NCI-H748 treated with DMSO at 0.1 percent for 48 hours (cell line): ENCODE data around the gene DHRS3.
A peak's percentile ranks its signal among the peaks of the same experiment; 100 is the strongest.

Source experiments
- DNase-seq: peaks from one replicate; lab custom pipeline; 2025; lab: John Stamatoyannopoulos, UW

The DHRS3 gene

DNA sequence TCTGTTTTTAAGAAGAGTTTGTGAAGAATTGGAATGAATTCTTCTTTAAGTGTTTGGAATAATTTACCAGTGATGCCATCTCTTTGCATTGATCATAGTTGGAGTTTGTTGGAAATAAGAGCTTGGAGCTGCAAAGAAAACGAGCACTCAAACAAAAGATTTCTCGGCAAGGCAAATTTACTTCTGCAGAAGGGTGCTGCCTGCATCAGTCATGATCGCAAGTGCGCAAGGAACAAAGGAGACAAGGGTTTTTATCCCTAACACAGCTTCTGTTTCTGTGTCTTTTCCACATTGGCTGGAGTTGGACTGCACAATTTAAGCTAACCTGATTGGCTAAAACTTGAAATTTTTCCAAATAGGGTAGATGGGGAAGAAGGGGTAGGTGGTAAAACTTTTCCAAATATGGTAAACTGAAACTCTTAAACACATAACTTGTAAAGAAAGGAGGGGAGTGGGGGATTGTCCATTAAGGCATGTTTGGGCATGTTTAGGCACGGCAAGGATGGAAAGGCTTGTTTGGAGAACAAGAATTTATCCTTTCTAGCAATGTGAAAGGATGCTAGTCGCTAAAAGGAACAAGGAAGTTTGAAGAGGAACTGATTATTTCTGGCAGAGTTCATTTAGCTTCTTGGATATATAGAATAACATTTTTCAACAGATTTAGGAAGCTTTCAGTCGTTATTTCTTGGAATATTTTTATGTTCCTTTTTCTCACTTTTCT lies 22.4 kb upstream of the DHRS3 start:
- DNase-seq, result no peak

DNA sequence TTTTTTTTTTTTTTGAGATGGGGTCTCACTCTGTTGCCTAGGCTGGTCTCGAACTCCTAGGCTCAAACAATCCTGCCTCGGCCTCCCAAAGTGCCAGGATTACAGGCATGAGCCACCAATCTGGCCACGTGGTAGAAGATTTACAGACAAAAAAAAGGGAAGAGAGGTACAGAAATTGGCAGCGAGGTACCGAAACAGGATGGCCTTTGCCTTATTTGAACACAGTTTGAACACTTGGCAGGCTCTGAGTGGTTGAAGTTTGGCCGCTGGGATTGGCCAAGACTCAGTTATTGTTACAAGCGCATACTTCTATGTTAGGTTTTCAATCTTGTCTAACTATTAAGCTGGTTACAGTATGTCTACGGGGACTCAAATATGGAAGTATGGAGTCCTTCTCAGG lies 19.7 kb upstream of the DHRS3 start:
- no peak for DNase-seq

DNA sequence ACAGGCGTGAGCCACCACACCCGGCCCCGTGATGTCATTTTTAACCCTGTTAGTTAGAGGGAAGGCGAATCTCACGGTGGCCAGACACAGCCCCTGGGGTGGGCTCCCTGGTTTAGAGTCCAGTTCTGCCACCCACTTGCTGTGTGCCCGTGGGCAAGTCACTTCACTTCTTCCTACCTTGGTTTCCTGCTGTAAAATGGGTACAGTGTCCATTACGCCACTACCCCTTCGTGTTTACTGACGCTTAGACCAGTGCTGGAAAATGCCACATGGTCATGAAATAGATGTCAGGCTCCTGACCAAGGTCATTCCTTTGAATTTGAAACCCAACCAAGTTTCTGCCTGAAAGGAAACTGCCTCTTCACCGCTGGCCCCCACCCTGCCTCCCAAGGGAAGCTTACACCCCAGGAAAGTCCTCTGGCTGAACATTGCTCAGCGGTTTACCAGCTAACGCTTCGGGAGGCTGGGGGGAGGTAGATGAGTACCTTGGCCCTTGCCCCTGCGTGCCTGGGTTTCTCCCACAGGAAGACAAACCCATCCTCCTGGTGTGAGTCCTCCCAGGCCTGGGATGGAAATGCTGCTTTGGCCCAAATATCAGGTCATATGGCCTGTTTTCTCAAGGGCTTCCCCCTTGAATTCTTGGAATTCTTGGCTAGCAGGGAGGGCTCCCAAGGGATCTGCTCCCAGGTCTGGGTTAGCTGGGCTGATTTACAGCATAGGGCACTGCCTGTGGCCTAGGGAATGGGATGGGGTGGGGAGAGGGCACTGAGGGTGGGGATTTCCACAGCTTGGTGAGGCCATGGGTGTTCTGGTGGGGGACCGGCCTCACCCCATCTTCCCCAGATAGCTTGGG lies 18.3 kb upstream of the DHRS3 start:
- DNase-seq, result no peak

DNA sequence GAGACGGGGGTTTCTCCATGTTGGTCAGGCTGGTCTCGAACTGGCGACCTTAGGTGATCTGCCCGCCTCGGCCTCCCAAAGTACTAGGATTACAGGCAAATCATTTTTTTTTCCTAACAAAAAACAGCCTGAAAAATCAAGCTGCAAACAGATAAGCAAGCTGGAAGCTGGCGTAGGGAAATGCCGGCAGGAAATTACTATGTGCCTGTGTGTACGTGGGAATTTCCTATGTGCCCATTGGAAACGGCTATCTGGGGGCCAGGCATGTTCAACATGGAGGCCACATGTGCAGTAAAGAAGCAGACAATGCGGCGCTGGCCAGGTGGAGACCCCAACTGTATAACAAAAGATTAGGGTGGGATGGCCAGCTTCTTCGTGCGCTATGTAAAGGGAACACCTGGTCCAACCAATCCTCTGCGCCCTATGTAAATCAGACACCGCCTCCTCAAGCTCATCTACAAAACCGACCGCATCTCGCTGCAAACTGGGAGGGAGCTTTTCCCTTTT lies 16.7 kb upstream of the DHRS3 start:
- DNase-seq, result no peak

DNA sequence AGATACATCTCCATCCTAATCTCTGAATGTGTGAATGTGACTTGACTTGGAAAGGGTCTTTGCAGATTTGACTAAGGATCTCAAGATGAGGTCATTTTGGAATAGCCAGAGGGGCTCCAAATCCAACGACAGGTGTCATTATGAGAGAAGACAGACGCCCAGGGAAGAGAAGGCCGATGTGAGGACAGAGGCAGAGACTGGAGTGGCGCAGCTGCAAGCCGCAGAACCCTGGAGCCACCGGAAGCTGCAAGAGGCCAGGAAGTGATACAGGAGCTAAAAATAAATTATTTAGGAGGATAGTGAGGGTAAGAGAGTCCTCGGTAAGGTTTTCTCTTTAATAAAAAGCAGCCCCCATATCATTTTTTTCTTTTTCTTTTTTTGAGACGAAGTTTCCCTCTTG lies 16.1 kb upstream of the DHRS3 start:
- no peak for DNase-seq

DNA sequence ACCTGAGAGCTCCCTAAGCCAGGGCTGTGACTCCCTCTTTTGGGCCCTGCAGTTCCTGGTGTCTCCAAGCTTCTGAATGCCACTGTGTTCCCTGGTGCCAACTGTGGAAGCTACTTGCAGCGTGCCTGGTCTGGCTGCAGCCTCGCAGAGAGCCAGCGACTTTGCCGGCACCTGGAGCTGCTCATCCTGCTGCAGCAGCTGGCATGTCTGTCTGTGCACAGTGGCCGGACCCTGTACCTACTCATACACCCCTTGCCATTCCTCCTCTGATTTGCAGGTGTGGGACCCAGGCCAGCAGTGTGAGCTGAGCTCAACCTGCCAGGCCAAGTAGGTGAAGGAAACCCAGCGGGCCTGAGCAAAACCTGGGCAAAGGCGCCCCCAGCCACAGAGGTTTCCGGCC lies 13.6 kb upstream of the DHRS3 start:
- no peak for DNase-seq

DNA sequence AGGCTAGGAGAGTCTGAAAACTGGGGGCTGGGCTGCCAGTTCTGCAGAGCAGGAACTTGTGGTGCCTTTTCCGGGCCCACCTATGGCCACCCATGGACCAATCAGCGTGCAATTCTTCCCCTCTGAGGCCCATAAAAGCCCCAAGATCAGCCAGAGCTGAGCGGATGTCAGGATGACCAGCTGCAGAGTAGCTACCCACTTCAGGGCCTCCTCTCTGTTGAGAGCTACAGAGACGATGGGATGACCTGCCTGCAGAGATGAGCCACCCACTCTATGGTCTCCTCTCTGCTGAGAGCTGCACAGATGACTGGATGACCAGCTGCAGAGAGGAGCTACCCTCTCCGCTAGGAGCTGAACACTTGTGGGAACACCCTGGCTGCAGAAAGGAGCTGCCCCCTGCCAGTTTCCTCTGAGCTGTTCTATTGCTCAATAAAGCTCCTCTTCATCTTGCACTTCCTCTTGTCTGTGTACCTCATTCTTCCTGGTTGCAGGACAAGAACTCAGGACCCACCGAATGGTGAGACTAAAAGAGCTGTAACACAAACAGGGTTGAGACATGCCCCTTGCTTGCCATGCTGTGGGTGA lies 13.0 kb upstream of the DHRS3 start:
- no peak for DNase-seq

DNA sequence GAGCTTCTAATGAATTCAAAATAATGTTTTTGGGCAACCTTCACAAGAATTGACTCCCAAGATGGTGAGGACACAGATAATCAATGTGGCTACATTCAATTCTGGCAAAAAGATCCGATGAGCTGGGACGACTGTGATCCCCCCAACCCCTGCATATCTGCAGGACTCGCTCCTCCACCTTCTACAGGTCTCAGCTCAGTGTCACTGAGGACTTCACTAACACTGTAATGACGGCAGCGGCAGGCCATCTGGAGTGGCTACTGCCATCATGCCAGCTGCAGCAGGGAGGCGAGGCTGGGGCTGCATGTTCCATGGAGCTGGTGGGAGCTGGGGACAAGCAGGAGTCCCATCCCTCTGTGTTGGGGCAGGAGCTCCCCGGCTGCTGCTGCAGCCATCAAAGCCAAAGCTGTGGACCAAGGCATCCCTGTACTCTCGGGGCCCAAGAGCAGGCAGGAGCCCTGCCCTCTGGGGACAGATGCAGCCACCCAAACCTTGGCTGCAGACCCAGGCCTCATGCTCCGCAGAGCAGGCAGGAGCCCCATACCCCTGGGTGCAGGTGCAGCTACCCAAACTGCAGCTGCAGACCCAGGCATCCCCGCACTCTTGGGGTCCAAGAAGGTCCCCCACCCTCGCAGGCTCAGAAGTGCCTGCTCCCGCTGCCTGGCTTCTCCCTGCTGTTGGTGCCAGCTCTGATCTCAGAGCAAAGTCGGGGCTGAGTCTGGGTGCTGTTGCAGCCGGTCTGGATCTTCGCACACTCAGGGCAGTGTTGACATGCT lies 12.2 kb upstream of the DHRS3 start:
- no peak for DNase-seq

DNA sequence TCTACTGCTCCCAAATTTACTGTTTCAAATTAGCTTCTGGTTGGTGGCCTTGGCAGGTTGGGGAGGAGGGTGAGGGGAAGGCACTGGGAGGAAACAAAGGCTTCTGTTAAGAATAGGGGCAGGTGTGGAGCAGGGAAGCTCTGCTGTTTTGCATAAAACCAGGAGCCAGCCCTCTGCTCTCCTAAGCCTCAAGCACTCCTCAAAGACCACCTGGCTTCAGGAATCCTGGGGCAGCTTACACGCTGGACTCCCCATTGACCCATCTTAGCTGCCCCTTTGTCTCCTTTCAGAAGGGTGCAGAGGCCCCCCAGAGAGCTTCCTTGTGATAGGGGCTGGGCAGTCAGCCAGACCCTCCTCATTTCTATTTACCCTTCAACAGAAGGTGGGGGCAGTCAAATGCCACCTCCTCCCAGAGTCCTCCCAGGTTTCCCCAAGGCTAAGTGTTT lies 11.5 kb upstream of the DHRS3 start:
- no peak for DNase-seq

DNA sequence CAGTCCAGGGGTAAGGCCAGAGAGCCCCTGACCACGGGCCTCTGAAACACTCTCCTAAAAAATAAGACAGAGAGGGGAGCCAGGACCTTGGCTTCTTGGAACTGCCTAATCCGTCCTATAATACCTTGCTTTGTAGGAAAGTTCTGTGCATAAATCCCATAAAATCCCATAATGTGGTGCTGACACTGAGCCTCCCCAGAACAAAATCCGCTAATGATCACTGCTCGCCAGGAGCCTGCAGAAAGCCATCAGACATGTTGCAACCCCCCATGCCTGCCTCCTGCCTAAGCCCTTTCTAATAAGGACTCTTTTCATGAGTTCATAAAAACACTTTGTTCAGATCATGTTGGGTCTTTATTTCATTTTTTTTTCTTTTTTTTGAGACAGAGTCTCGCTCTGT lies 9.3 kb upstream of the DHRS3 start:
- DNase-seq, result no peak

DNA sequence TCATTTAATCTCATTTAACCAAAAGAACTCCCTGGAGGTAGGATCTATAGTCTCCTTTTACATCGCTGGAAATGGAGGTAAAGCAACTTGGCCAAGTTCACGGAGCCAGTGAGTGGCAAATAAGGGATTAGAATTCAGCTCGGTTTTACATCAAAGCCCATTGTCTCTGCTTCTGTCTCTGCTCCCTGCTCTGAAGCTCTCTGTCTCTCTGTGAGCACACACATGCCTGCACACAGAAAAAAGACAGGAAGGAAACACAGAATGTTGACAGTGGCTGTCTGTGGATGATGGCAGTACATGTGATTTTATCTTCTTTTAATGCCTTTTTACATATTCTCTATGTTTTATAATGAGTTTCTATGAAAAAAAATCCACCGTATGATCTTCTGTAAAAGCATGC lies 8.9 kb upstream of the DHRS3 start:
- DNase-seq, result no peak

DNA sequence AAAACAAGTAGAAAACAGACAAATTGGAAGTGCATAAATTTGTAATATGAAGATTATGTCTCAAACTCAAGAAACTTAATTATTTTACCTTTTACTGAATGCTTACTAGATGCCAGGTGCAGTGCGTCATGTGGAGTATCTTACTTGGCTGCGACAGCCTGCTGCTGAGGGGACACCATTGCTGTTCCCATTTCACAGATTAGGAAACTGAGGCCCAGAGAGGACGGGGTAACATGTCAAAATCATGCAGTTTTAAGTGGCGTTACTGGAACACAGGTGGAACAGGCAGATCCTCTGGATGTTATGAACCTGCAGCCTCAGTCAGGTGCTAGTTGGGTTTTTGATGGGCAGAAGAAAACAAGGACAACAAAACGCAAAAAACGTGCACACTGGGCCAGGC lies 7.3 kb upstream of the DHRS3 start:
- no peak for DNase-seq

DNA sequence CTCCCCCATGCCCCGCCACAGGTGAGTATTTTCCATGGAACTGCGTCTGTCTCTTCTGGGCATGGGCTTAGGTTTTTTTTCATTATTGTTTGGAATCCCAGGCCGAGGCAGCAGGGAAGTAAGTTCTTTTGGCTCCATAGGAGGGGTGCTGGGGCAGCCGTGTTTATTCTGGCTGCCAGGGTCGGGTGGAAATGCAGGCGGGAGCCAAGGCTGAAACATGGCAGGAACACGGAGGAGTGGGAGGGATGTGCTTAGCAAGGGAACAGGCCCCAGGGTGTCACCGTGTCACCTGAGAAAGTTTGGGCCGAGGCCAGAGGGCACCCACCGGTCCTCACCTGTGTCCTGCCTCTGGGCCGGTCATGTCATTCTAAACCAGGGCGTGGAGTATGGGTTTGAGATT lies 4.5 kb upstream of the DHRS3 start:
- no peak for DNase-seq

DNA sequence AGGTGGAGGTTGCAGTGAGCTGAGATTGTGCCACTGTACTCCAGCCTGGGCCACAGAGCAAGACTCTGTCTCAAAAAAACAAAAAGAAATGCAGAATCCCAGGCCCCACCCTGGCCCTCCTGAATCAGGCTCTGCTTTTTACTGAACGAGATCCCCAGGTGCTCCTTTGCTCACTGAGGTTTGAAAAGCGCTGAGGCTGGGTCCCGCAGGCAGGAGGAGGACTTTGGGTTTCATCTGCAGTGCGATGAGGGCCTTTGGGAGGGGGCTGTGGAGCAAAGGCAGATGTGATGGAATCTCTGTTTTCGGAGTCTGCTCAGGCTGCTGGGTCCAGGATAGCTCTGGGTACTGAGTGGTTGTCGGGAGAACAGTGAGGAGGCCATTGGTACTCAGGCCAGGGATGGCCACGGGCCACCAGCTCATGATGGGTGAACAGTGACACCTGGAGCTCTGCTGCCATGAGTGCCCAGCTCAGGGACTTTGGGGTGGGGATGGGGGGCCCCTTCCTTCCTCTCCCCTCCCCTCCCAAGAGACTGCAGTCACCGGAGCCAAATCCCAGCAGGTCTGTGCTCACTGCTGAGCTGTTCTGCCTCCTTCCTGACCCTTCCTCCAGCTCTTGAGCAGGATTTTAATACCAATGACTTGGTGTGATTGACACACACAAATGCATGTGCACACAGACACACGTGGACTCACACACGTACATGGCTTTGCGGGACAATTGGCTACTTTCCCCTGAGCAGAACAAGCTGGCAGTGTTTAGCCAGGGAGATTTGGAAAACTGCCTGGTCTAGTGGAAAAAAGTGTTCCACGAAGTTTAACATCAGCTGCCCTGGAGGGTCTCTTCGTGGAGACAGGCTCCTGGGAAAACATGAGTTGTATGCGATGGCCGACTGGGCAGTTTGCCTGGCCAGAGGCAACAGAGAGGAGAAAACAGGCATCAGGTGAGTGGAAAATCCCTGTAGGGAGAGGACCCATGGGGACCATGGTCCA lies 3.6 kb upstream of the DHRS3 start:
- DNase-seq, result no peak

DNA sequence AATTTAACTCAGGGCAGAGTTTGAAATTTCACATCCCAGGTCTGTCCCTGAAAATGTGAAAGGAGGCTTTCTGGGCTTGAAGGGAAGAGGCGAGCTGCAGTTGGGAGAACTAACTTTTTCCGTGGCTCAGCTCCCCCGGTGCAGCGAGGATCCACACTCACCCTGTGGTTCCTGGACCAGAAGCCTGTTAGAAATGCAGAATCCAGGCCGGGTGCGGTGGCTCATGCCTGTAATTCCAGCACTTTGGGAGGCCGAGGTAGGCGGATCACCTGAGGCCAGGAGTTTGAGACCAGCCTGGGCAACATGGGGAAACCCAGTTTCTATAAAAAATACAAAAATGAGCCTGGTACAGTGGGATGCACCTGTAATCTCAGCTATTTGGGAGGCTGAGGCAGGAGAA lies 2.9 kb upstream of the DHRS3 start:
- no peak for DNase-seq

DNA sequence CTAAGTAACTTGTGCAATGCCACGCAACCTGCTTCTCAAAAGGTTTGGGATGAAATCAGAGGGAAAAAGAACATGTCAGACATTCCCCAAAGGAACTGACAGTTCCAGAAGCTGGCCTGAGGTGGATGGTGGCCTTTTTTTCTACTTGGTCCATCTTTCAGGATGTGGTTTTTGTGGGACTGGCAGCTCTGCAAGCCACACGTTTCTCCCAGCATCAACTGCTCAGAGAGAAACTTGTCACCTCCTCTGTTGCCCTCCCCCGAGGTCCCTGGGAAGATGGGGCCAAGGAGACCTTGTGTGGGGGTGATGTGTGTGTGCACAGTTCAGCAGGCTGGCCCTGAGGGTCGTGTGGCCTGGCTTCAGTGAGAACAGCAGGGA lies 2.5 kb upstream of the DHRS3 start:
- DNase-seq, result no peak

DNA sequence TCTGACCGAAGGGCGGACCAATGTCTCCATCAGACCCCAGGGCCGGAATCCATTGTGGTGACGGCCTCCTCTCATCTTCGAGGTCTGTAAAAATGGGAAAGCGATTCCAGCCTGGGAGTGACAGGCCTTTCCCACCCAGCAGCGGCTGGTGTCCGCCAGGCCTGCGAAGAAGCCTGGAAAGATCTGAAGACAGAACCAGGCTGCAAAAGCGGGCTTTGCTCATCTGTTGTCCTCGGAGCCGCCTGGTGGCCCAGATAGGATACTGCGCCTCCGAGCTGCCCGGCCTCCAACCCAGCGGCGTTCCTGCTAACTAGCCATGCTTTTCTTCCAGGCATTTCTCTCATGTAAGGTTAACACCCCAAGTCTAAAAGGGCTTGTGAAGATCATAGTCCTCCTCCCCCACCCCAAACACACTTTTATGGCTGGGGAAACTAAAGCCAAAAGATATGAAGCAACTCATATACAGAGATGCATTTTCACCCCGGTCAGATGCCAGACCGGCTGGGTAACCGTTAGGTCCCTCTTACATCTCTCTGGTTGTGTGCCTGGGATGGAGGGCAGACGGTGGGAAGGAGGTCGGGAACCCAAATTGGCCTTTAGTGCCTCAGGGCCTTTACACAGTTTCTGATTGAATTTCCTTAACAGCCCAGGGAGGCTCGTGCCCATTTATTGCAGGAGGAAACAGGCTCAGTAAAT lies 1.9 kb upstream of the DHRS3 start:
- DNase-seq, result peak; percentile 26

DNA sequence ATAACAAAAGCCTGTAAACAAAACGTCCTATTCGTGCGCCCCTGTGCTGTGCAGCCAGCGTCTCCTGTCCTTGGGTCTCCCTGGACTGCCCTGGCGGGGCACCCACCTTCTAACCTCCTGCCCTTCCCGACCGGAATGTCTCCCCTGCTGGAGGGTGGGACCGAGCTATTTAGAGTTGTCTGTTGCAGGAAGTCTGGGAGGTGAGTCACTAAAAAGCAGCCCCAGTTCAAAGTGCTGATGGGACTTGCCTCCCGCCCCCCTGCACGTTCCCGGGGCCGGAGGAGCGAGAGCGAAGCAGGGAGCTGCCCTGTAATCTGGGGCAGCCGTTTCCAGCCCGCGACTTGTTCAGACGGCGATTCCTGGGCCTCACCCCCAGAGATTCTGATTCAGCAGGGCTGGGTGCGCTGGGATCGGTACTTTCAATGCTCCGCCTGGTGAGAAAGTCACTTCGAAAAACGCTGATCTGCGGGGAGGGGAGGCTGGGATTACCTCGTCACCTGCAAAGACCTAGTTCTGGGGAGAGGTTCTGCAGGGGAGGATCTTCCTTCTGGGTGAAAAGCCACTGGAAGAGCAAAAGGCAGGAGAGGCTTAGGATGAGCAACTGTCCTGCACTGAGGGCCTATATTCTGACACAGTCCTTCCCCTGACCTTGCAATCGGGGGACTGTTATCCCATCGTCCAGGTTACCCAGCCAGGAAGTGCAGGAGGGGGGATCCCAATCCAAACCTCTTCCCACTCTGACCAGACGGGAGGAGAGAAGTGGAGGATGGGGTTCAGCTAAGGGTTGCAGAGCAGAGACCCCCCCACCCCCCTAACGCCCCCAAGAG lies 1.2 kb upstream of the DHRS3 start:
- DNase-seq, result no peak

DNA sequence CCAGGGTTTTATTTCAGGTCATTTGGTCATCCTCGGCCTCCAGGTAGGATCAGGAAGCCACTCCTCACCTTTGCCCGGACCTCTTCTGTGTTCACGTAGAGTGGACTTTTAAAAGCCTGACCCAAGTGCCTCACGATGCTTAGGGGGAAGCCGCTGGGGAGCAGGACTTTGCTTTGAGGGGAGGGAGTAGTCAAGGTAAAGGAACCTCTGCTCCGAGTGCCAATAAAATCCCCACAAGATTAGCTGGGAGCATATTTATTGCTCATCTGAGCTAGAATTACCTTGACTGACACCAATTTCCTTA lies 603 bp upstream of the DHRS3 start:
- DNase-seq, result no peak

DNA sequence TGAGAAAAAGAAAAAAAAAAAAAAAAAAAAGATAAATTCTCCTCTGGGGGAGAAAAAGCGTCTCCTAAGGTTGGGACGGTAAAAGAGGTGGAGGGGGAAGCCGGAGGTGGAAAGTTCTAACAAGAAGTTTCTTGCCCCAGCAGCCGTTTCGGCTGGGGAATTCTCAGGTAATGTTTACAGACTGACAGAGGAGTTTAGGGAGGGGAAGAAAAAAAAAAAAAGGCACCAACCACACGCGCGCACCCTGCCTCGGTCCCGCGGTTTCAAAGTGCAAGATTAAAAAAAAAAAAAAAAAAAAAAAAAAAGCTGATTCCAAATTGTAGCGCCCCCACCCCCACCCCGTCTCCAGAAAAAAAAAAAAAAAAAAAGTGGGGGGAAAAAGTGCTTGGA lies 504 bp downstream of the DHRS3 start:
- DNase-seq, result no peak
